Type B pancreatic cell (in vitro differentiated cells): ENCODE results near the gene LTBP1. TPM values are rescaled to one million over a fixed set of nuclear protein-coding genes. Genes with fewer than 3 reads are reported as not detected.

Experiments
- DNase-seq: peaks from one replicate; pipeline ENCODE4 v3.0.0; 2021; ENCODE audit warnings: mixed read lengths; ENCODE audit not compliant: unreplicated experiment; ENCODE audit errors: extremely low spot score
- H3K27ac Mint-ChIP-seq: 2 replicates; pipeline ENCODE4 v1.8.0; 2021; ENCODE audit warnings: mild to moderate bottlenecking, mixed read lengths
- H3K27me3 Mint-ChIP-seq: 2 replicates; pipeline ENCODE4 v1.8.0; 2021; ENCODE audit warnings: mixed read lengths
- H3K36me3 Mint-ChIP-seq: 2 replicates; pipeline ENCODE4 v1.8.0; 2021; ENCODE audit warnings: mixed read lengths
- H3K4me1 Mint-ChIP-seq: one replicate; pipeline ENCODE4 v1.8.0; 2021; ENCODE audit warnings: mixed read lengths; ENCODE audit not compliant: unreplicated experiment
- H3K4me3 Mint-ChIP-seq: 2 replicates; pipeline ENCODE4 v1.8.0; 2021; ENCODE audit warnings: mild to moderate bottlenecking, mixed read lengths
- H3K9me3 Mint-ChIP-seq: 2 replicates; pipeline ENCODE4 v1.8.0; 2021; ENCODE audit warnings: mixed read lengths
- CTCF ChIP-seq: fragments of 200-600 bp; sonication (generic); conservative IDR thresholded peaks from 2 replicates; pipeline ENCODE4 v1.5.0; 2021; ENCODE audit warnings: antibody characterized with exemption, mild to moderate bottlenecking
- total RNA-seq: library from RNA; stranded (reverse); gene quantifications from 2 replicates; pipeline ENCODE4 v1.2.1, GENCODE V29; 2021; ENCODE audit warnings: low replicate concordance

The LTBP1 gene
- total RNA-seq, 1 donor from 2014 or later, result 53.3 TPM

- H3K4me1 Mint-ChIP-seq, result peaks cover 11% of the 10 kb centered on the region
Observed at GRCh38 chr2:33145459-33145858, 198.7 kb downstream of the LTBP1 start.

GRCh38 chr2:33146102-33146501 lies 199.3 kb downstream of the LTBP1 start:
- Mint-ChIP-seq H3K9me3 (no peaks in the 10 kb centered on the region), H3K36me3 (peaks cover 9% of the 10 kb centered on the region), H3K4me1 (peaks cover 11% of the 10 kb centered on the region), H3K27ac (no peak overlapping the region), H3K27me3 (no peaks in the 10 kb centered on the region), H3K4me3 (no peak overlapping the region)
- DNase-seq, result no peak
- no peak for TF ChIP-seq CTCF

More at GRCh38 chr2:33145459-33145858, 198.7 kb downstream of the LTBP1 start:
- Mint-ChIP-seq H3K9me3 (no peaks in the 10 kb centered on the region), H3K4me3 (no peak overlapping the region), H3K36me3 (peaks cover 9% of the 10 kb centered on the region), H3K27me3 (no peaks in the 10 kb centered on the region), H3K27ac (no peak overlapping the region)
- no peak for TF ChIP-seq CTCF
- no peak for DNase-seq

DNA sequence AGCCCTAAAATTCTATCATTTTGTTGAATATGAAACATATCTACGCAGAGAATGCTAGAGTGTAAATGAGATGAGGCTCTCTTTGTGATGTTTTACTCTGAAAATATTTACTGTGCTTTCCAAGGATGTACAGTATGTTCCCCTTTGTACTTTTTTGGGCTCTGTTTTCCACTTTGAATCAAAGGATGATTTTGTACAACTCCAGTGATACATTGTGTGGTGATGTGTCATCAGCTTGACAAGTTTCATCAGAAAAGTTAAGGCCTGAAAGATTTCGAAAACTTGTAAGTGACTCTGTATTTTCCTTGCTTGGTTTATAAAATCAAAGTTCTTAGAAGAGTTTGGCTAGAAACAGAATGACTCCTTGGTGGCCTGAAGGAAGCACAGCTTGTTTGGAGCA lies 206.3 kb downstream of the LTBP1 start:
- H3K4me1 Mint-ChIP-seq, result no peaks in the 10 kb centered on the region
- DNase-seq, result no peak
- no peaks in the 10 kb centered on the region for H3K36me3 Mint-ChIP-seq
- TF ChIP-seq CTCF, result no peak
- no peaks in the 10 kb centered on the region for H3K27me3 Mint-ChIP-seq
- no peak overlapping the region for H3K27ac Mint-ChIP-seq
- no peak overlapping the region for H3K4me3 Mint-ChIP-seq
- no peaks in the 10 kb centered on the region for H3K9me3 Mint-ChIP-seq

DNA sequence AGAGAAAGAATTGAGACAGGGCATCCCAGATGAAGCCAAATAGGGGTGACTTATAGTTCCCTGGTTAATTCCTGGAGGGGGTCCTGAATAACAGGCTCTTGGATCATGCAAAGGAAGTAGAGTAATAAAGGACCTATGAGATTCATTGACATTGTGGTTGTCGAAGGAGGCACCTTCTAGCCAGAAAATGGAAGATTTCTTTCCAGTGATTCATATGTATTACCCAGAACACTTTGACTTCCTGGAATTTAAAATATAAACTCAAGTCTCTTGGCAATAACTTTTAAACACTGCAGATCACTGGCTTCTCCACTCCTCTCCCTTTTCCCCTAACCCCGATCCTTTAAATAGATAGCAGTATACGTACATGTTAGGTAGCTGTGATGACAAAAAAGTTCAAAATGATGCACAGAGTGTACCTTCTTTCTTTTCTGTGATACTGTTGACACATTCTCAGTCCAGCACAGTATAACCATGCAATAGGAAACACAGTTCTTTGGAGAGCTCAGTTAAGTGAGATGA lies 211.8 kb downstream of the LTBP1 start:
- TF ChIP-seq CTCF, result no peak
- Mint-ChIP-seq H3K36me3 (peaks cover 4% of the 10 kb centered on the region), H3K9me3 (peaks cover 6% of the 10 kb centered on the region), H3K27me3 (no peaks in the 10 kb centered on the region), H3K27ac (no peak overlapping the region), H3K4me1 (peaks cover 4% of the 10 kb centered on the region), H3K4me3 (no peak overlapping the region)
- no peak for DNase-seq

DNA sequence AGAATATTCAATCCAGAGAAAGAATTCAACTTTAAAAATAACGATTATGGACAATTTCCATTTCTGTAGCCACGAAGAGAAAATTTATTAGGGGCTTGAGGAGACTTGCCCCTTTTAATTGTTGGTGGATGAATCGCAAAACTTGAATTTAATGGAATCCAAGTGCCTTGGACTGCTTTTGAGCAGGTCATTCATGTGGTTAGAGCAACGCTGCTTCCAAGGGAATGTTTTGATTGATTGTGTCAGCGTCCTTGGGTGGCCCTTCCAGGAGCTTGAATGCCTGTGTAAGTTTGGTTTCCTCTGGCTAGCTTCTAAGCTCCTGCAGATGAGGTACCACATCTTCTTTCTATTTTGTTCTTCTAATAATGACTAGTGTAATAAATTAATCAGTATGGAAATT lies 213.4 kb downstream of the LTBP1 start:
- peaks cover 6% of the 10 kb centered on the region for H3K9me3 Mint-ChIP-seq
- no peak for TF ChIP-seq CTCF
- peaks cover 4% of the 10 kb centered on the region for H3K36me3 Mint-ChIP-seq
- no peak for DNase-seq
- H3K4me1 Mint-ChIP-seq, result peaks cover 7% of the 10 kb centered on the region
- H3K4me3 Mint-ChIP-seq, result no peak overlapping the region
- no peaks in the 10 kb centered on the region for H3K27me3 Mint-ChIP-seq
- no peak overlapping the region for H3K27ac Mint-ChIP-seq

GRCh38 chr2:33166287-33166881 lies 219.6 kb downstream of the LTBP1 start:
- no peak for TF ChIP-seq CTCF
- no peak for DNase-seq
- Mint-ChIP-seq H3K4me3 (no peak overlapping the region), H3K27ac (no peak overlapping the region), H3K9me3 (peaks cover 7% of the 10 kb centered on the region), H3K27me3 (no peaks in the 10 kb centered on the region), H3K36me3 (no peaks in the 10 kb centered on the region), H3K4me1 (peaks cover 15% of the 10 kb centered on the region)
